ENCODE data around the gene TWIST2. TPM values are rescaled to one million over a fixed set of nuclear protein-coding genes. Genes with fewer than 3 reads are reported as not detected.

TWIST2 gene
- total and polyA plus RNA-seq, 7 experiments from 2014 or later = not detected

DNA sequence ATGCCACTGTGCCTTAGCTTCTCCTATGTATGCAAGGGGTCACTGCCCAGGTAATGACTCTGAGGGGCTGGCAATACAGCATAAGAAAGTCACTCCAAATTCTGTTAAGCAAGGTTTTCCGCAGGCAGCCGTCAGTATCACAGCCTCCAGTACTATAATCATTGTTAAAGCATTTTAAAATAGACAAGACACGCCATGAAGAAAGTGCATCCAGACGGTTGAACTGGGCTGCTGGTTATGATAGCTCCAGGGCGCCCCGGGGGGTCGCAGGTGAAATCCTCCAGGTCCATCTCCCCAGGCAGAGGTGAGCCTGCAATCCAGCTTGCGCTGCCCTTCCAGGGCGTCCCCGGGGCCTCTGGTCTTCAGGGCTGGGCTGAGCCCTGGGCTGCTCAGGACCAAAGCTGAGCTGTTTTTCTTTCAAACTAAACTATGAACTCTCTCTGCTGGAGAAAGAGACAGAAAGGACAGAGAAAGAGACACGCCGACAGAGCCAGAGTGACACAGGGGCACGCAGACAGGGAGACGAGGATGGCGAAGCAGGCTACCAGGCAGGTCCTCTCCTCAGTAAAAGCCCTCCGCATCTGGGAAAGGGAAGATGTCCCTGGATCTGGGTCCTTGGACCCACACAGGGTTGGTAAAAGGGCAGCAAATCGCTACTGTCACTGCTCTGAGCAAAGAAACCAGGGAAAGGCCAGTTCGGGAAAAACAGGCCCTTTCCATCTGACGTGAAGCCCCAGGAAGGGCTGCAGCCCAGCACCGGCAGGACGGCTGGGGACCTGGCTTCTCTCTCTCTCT lies 2.1 kb upstream of the TWIST2 start:
- H3K36me3 Mint-ChIP-seq = no peaks in the 10 kb centered on the region
- no peak overlapping the region for H3K27ac Mint-ChIP-seq
- ChIA-PET CTCF (no interaction called here), POLR2A (no interaction called here)
- Histone ChIP-seq H3K27ac (ENCODE audit: low read depth, low read length) (no peak overlapping the region), H3K4me1 (ENCODE audit: control insufficient read depth in 2 of 2, insufficient read depth in 2 of 2, low read length in 2 of 2) (no peaks in the 10 kb centered on the region), H3K4me3 (ENCODE audit: low read length) (no peak overlapping the region), H3K27me3 (ENCODE audit: control insufficient read depth in 2 of 2, insufficient read depth in 2 of 2, low read length in 2 of 2) (peaks cover 0 to 3% of the 10 kb centered on the region in 2 donors), H3K36me3 (ENCODE audit: control insufficient read depth in 2 of 3, insufficient read depth in 3 of 3, low read length in 3 of 3) (no peaks in the 10 kb centered on the region), H3K9me3 (ENCODE audit: control insufficient read depth in 2 of 3, low read length in 3 of 3) (no peaks in the 10 kb centered on the region)
- peak overlapping the region in 5 of 10 donors; percentile 1 to 56 (median 26) for H3K4me3 Mint-ChIP-seq
- H3K4me1 Mint-ChIP-seq = peaks cover 0 to 6% (median 0%) of the 10 kb centered on the region in 7 donors
- peaks cover 48 to 58% (median 51%) of the 10 kb centered on the region in 5 donors for H3K27me3 Mint-ChIP-seq
- intact Hi-C loops (cut with micrococcal nuclease) = no loop called here
- no peak for ATAC-seq
- no peaks in the 10 kb centered on the region for H3K9me3 Mint-ChIP-seq
- no peak for DNase-seq

DNA sequence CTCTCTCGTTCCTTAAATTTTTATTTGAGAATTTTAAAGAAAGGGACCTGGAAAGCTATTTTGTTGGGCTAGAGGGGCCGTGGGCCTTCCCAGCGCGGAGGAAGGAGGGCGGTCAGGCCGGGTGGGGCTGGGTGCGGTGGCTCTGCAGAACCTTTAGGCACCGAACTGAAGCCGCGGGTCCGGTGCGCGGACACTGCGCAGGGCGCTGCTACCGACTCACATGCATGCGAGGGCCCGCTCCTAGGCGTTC lies 1.6 kb upstream of the TWIST2 start:
- H3K27ac Mint-ChIP-seq = no peak overlapping the region
- Histone ChIP-seq H3K9me3 (ENCODE audit: control insufficient read depth in 2 of 3, low read length in 3 of 3) (no peaks in the 10 kb centered on the region), H3K27me3 (ENCODE audit: control insufficient read depth in 2 of 2, insufficient read depth in 2 of 2, low read length in 2 of 2) (peaks cover 0 to 3% of the 10 kb centered on the region in 2 donors), H3K4me3 (ENCODE audit: low read length) (no peak overlapping the region), H3K27ac (ENCODE audit: low read depth, low read length) (no peak overlapping the region), H3K4me1 (ENCODE audit: control insufficient read depth in 2 of 2, insufficient read depth in 2 of 2, low read length in 2 of 2) (no peaks in the 10 kb centered on the region), H3K36me3 (ENCODE audit: control insufficient read depth in 2 of 3, insufficient read depth in 3 of 3, low read length in 3 of 3) (no peaks in the 10 kb centered on the region)
- CTCF ChIA-PET = no interaction called here
- no peaks in the 10 kb centered on the region for H3K36me3 Mint-ChIP-seq
- intact Hi-C loops (cut with micrococcal nuclease) = no loop called here
- POLR2A ChIA-PET = no interaction called here
- ATAC-seq (no peak), DNase-seq (no peak)
- H3K4me1 Mint-ChIP-seq = peaks cover 0 to 6% (median 0%) of the 10 kb centered on the region in 7 donors
- peak overlapping the region in 1 of 10 donors; percentile 43 for H3K4me3 Mint-ChIP-seq
- no peaks in the 10 kb centered on the region for H3K9me3 Mint-ChIP-seq
- peaks cover 49 to 58% (median 57%) of the 10 kb centered on the region in 5 donors for H3K27me3 Mint-ChIP-seq

DNA sequence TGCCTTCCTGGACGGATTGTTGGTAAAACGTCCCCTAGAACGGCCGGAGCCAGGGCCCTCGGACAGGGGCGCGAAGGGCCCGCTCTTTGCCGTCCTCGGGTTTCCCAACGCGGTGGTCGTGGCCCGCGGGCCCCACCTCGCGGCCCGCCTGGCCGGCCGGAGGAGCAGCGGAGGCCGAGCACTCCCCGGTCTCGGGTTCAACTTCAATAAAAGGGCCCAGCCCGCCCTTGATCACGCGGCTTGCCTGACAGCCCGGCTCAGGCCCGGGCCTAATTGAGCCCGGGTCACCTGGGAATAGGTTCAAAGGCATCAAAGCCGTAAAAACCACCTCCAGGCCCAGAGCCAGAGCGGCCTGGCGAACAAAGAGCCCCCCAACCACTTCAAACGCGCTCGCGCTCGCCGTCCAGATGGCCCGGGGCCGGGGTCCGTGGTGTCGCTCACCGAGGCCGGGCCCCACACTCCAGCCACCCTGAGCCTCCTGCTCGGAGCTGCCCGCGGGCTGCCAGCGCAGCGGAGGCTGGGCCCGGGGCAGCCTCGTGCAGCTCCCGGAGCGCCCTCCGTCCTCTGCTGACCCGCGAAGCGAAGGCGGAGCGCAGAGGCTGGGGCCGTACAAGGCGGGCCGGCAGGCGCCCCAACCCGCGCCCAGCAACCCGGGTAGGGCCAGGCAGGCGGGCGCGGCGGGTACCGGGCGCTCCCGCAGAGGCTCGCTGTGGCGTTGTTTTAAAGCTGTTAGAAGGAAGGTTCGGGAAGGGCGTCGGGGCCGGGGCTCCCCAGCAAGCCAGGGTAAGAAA lies 1.1 kb upstream of the TWIST2 start:
- no peak overlapping the region for H3K4me3 ChIP-seq (ENCODE audit: low read length)
- Mint-ChIP-seq H3K36me3 (no peaks in the 10 kb centered on the region), H3K4me3 (peak overlapping the region in 2 of 10 donors; percentile 19 to 52), H3K27ac (no peak overlapping the region), H3K27me3 (peaks cover 53 to 61% (median 61%) of the 10 kb centered on the region in 5 donors), H3K4me1 (peaks cover 0 to 6% (median 0%) of the 10 kb centered on the region in 7 donors), H3K9me3 (no peaks in the 10 kb centered on the region)
- H3K27ac ChIP-seq (ENCODE audit: low read depth, low read length) = no peak overlapping the region
- ATAC-seq (no peak), DNase-seq (no peak)
- H3K9me3 ChIP-seq (ENCODE audit: control insufficient read depth in 2 of 3, low read length in 3 of 3) = no peaks in the 10 kb centered on the region
- H3K36me3 ChIP-seq (ENCODE audit: control insufficient read depth in 2 of 3, insufficient read depth in 3 of 3, low read length in 3 of 3) = no peaks in the 10 kb centered on the region
- intact Hi-C loops (cut with micrococcal nuclease) = no loop called here
- H3K27me3 ChIP-seq (ENCODE audit: control insufficient read depth in 2 of 2, insufficient read depth in 2 of 2, low read length in 2 of 2) = peaks cover 0 to 3% of the 10 kb centered on the region in 2 donors
- ChIA-PET POLR2A (no interaction called here), CTCF (no interaction called here)
- no peaks in the 10 kb centered on the region for H3K4me1 ChIP-seq (ENCODE audit: control insufficient read depth in 2 of 2, insufficient read depth in 2 of 2, low read length in 2 of 2)

DNA sequence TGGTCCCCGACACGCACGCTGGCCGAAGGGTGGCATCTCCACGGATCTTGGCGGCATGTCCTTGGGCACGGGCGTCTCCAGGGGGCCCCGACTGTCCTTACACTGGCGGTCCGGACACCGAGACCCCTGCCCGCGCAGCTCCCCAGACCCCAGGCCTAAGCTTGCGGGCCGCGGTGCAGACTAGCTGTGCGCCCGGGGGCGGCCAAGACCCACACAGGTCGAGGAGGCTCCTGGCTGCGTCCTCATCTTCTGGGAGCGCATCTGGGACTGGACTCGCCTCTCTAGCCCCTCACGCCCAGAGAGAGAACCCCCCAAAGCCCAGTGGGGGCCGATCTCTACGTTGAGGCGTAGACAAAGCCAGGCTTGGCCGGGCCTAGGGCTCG lies 475 bp upstream of the TWIST2 start:
- peaks cover 0 to 6% (median 0%) of the 10 kb centered on the region in 7 donors for H3K4me1 Mint-ChIP-seq
- H3K9me3 Mint-ChIP-seq = no peaks in the 10 kb centered on the region
- CTCF ChIA-PET = no interaction called here
- Histone ChIP-seq H3K4me3 (ENCODE audit: low read length) (no peak overlapping the region), H3K36me3 (ENCODE audit: control insufficient read depth in 2 of 3, insufficient read depth in 3 of 3, low read length in 3 of 3) (no peaks in the 10 kb centered on the region), H3K27ac (ENCODE audit: low read depth, low read length) (no peak overlapping the region), H3K27me3 (ENCODE audit: control insufficient read depth in 2 of 2, insufficient read depth in 2 of 2, low read length in 2 of 2) (peaks cover 0 to under 1% of the 10 kb centered on the region in 2 donors), H3K4me1 (ENCODE audit: control insufficient read depth in 2 of 2, insufficient read depth in 2 of 2, low read length in 2 of 2) (no peaks in the 10 kb centered on the region), H3K9me3 (ENCODE audit: control insufficient read depth in 2 of 3, low read length in 3 of 3) (no peaks in the 10 kb centered on the region)
- intact Hi-C loops (cut with micrococcal nuclease) = no loop called here
- peaks cover 50 to 62% (median 61%) of the 10 kb centered on the region in 5 donors for H3K27me3 Mint-ChIP-seq
- POLR2A ChIA-PET = no interaction called here
- H3K27ac Mint-ChIP-seq = no peak overlapping the region
- no peaks in the 10 kb centered on the region for H3K36me3 Mint-ChIP-seq
- no peak for ATAC-seq
- peak overlapping the region in 2 of 10 donors; percentile 19 to 52 for H3K4me3 Mint-ChIP-seq
- no peak for DNase-seq

DNA sequence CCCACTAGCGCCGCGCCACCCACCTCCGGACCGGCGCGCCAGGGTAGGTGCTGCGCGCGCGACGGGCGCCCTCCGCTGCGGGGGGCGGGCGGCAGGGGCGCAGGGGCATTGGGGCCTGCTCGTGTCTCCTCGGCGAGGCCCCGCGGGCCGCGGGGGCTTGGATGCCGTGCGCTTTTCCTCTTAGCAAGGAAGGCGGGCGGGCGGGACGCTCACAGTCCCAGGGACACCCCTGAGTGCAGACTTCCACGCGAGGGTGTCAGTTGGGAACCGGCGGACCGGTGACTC lies 748 bp downstream of the TWIST2 start:
- H3K36me3 ChIP-seq (ENCODE audit: control insufficient read depth in 2 of 3, insufficient read depth in 3 of 3, low read length in 3 of 3) = no peaks in the 10 kb centered on the region
- H3K9me3 Mint-ChIP-seq = no peaks in the 10 kb centered on the region
- ATAC-seq (no peak), DNase-seq (no peak)
- intact Hi-C loops (cut with micrococcal nuclease) = no loop called here
- no peak overlapping the region for H3K27ac Mint-ChIP-seq
- no peaks in the 10 kb centered on the region for H3K36me3 Mint-ChIP-seq
- H3K9me3 ChIP-seq (ENCODE audit: control insufficient read depth in 2 of 3, low read length in 3 of 3) = no peaks in the 10 kb centered on the region
- ChIA-PET CTCF (no interaction called here), POLR2A (no interaction called here)
- H3K4me1 ChIP-seq (ENCODE audit: control insufficient read depth in 2 of 2, insufficient read depth in 2 of 2, low read length in 2 of 2) = no peaks in the 10 kb centered on the region
- H3K4me3 Mint-ChIP-seq = no peak overlapping the region
- peaks cover 48 to 66% (median 54%) of the 10 kb centered on the region in 5 donors for H3K27me3 Mint-ChIP-seq
- H3K4me3 ChIP-seq (ENCODE audit: low read length) = no peak overlapping the region
- H3K4me1 Mint-ChIP-seq = peaks cover 0 to 6% (median 0%) of the 10 kb centered on the region in 7 donors
- no peak overlapping the region for H3K27ac ChIP-seq (ENCODE audit: low read depth, low read length)
- no peaks in the 10 kb centered on the region for H3K27me3 ChIP-seq (ENCODE audit: control insufficient read depth in 2 of 2, insufficient read depth in 2 of 2, low read length in 2 of 2)

DNA sequence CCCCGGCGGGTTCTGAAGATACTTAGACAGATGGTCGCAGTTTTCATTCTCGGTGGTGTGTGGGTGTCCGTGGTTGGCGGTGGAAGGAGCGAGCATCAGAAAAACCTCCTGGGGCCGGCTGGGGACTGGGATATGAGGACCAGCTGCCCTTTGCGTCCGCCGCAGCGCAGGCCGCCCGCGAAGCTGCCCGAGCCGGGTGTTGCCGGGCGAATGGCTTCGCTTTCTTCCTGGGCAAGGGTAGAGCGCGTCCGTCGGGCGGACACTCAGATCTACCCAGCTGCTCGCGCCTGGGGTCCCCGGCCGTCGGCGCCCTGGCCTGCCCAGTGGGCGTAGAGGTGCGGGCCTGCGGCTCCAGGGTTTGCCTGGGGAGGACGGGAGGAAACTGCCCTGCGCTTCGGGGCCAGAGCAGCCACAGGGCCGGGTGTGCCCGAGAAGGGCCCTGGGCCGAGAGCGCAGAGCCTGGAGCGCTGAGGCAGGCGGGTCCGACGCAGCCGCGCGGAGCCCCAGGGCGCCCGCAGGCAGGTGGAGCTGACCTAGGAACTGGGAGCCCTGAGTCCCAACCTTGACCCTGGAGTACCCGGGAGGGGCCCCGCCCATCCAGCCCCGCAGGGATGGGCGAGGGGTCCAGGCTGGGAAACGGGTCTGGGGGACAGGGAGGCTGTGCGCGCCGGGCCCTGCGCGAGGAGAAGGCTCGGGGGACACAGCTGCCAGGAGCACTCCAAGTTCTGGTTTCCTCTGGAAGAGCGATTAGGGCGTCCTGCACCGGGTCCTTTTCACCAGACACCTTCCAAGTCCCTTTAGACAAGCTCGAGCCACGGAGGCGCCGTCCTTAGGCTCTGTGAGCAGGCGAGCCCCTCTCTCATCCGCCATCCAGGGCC lies 1.3 kb downstream of the TWIST2 start:
- H3K9me3 Mint-ChIP-seq = no peaks in the 10 kb centered on the region
- H3K27ac Mint-ChIP-seq = no peak overlapping the region
- H3K9me3 ChIP-seq (ENCODE audit: control insufficient read depth in 2 of 3, low read length in 3 of 3) = no peaks in the 10 kb centered on the region
- H3K4me3 Mint-ChIP-seq = peak overlapping the region in 1 of 10 donors; percentile 53
- H3K4me3 ChIP-seq (ENCODE audit: low read length) = no peak overlapping the region
- peaks cover 0 to 6% (median 0%) of the 10 kb centered on the region in 7 donors for H3K4me1 Mint-ChIP-seq
- no peaks in the 10 kb centered on the region for H3K27me3 ChIP-seq (ENCODE audit: control insufficient read depth in 2 of 2, insufficient read depth in 2 of 2, low read length in 2 of 2)
- ATAC-seq (no peak), DNase-seq (no peak)
- POLR2A ChIA-PET = no interaction called here
- peaks cover 42 to 66% (median 54%) of the 10 kb centered on the region in 5 donors for H3K27me3 Mint-ChIP-seq
- intact Hi-C loops (cut with micrococcal nuclease) = no loop called here
- H3K27ac ChIP-seq (ENCODE audit: low read depth, low read length) = no peak overlapping the region
- H3K4me1 ChIP-seq (ENCODE audit: control insufficient read depth in 2 of 2, insufficient read depth in 2 of 2, low read length in 2 of 2) = no peaks in the 10 kb centered on the region
- CTCF ChIA-PET = no interaction called here
- no peaks in the 10 kb centered on the region for H3K36me3 ChIP-seq (ENCODE audit: control insufficient read depth in 2 of 3, insufficient read depth in 3 of 3, low read length in 3 of 3)
- H3K36me3 Mint-ChIP-seq = no peaks in the 10 kb centered on the region
